NCI-H2171 treated with DMSO at 0.1 percent for 48 hours (cell line): ENCODE data around the gene MAPK8.

Source experiments
- DNase-seq: peaks from one replicate; lab custom pipeline; 2025; lab: John Stamatoyannopoulos, UW

Gene MAPK8

DNA sequence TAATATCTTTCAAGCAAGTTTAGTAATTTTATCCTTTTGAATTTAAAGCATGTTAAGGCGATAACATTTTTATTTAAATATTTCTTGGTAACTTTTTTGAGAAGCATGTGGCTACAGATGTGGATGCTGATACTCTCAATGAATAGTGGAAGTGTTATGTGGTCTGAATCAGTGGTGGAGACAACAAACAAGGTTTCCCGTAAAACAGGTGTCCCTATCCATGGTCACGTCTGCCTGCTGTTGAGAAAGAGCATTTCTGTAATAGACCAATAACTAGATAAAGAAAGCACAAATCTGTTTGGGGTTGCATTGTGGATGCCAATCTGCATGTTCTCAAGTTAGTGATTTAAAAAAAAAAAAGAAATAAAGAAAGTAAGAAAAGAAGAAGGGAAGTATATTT, 13.9 kb upstream of the MAPK8 start:
- no peak for DNase-seq

GRCh38 chr10:48294431-48294830, 12.0 kb upstream of the MAPK8 start:
- no peak for DNase-seq

DNA sequence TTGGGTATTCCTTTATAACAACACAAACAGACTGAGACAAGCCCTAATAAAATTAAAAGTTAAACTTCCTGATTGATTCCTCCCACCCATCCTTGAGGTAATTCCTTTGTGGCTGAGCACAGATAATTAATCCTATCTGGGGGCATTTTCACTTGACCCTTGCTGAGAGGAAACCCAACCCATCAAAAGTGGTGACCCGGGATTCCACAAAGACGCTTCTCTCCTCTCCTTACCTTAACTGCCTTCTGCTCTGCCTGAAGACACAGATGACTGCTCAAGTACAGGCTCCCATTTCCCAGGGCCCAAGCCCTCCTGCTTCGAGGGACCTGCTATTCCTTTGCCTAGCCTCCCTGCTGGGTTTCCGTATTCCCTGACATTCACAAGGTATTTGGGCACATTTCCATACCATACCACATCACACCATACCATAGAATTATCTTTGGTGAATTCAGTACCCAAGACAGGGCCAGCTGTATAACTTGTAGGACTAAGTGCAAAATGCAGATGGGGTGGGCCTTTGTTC, 9.8 kb upstream of the MAPK8 start:
- no peak for DNase-seq

DNA sequence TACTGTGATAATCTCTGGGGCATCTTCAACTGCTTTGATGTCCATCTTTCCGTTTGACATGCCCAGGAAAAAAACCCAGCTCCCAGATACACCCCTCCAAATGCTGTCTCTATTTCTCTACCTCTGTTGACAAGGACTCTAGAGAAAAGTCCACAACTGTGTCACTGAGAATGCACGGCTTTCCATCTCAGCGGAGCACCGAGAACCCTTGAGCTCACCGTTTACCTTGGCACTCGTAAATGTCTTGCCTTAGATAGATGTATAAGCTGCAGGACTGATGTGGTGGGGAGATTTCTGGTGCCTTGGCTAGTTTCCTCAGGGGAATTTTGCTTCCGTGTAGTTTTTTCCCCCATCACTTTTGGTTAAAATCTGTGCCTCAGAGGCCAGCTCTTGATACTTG, 7.4 kb upstream of the MAPK8 start:
- no peak for DNase-seq

DNA sequence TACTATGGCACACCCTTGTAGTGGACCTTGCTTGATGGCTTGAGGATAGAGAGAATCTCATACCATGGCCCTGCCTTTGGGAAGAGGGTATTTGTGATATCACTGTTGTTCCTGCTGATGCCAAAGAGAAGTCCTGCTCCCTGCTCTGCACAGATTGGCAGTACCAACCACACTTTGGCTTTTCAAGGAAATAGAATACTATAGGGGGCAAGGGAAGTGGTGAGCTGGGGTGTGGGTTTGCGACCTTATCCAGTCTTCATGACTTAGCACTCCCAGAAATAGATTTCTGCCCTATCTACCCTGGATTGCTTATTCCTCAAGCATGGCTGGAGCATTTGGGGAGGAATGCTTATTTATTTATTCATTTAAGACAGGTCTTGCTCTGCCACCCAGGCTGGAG, 6.8 kb upstream of the MAPK8 start:
- no peak for DNase-seq

- no peak for DNase-seq
Measured at GRCh38 chr10:48300556-48300955, 5.9 kb upstream of the MAPK8 start.

GRCh38 chr10:48302515-48303476, 3.7 kb upstream of the MAPK8 start:
- DNase-seq, result no peak

DNA sequence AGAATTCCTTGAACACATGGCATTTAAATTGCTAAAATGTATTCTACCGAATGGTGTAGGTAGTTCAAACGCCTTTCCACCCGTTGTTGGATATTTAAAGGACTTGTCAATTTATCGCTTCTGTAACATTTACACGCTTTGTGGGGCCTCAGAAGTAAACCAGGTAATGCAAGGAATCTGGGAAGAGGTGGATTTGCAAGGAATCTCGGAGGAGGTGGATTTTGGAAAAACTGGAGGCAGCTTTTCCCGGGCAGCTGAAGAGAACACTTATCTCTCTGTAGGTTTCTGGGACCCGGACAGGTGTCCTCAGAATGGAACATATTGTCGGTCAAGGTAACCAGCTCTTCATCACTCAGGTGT, 592 bp upstream of the MAPK8 start:
- no peak for DNase-seq

- DNase-seq, result peak; percentile 27
Measured at GRCh38 chr10:48306870-48307710, 613 bp downstream of the MAPK8 start.

- peak; percentile 2 for DNase-seq
Measured at GRCh38 chr10:48307711-48308018, 1.2 kb downstream of the MAPK8 start.

DNA sequence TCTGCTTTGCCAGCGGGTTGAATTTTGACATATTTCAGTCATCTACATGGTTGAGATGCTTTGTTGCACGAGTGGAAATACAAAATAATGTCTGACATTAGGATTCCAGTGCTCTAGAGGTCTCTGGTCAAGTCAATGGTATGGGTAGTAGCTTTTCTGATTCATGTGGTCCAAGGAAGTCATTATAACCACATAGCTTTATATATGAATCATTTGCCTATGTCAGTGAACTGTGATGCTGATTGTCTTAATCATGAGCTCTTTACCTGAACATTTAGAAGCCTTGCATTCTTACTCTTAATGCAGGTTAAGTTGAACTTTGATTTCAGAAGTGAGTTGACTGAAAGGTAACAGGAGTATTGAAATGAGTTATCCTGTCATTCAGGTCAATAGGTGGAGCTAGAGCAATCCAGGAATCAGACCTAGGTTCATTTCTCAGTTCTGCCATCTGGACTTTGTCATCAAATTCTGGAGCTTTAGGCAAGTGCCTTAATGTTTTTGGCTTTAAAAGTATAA, 3.3 kb downstream of the MAPK8 start:
- DNase-seq, result peak; percentile 19

- no peak for DNase-seq
Measured at GRCh38 chr10:48314107-48314506, 7.6 kb downstream of the MAPK8 start.

GRCh38 chr10:48316236-48316635, 9.8 kb downstream of the MAPK8 start:
- no peak for DNase-seq

GRCh38 chr10:48317321-48317990, 11.0 kb downstream of the MAPK8 start:
- no peak for DNase-seq

- no peak for DNase-seq
Measured at GRCh38 chr10:48322017-48322416, 15.5 kb downstream of the MAPK8 start.

GRCh38 chr10:48324580-48324979, 18.1 kb downstream of the MAPK8 start:
- DNase-seq, result no peak

DNA sequence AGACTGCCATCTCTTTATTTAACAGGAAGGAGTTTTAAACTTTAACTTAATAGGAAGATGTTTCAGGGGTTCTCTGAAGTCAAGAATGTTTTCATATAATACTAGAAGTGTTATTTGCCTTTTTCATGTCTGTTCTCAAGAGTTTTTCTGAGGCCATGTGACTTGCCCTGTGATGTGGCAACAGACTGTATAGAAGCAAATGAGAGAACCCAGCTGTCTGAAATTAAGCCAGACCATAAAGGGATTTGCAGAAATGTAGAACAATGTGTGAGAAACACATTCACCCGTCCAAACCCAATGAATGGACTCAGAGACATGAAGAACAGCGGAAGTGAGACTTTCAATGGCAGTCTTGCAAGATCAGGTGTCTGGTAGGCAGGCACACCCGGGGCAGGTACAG, 23.8 kb downstream of the MAPK8 start:
- no peak for DNase-seq

- DNase-seq, result no peak
Measured at GRCh38 chr10:48331436-48331835, 25.0 kb downstream of the MAPK8 start.

- DNase-seq, result no peak
Measured at GRCh38 chr10:48332166-48332870, 25.8 kb downstream of the MAPK8 start.

GRCh38 chr10:48332871-48333216, 26.4 kb downstream of the MAPK8 start:
- peak; percentile 26 for DNase-seq

DNA sequence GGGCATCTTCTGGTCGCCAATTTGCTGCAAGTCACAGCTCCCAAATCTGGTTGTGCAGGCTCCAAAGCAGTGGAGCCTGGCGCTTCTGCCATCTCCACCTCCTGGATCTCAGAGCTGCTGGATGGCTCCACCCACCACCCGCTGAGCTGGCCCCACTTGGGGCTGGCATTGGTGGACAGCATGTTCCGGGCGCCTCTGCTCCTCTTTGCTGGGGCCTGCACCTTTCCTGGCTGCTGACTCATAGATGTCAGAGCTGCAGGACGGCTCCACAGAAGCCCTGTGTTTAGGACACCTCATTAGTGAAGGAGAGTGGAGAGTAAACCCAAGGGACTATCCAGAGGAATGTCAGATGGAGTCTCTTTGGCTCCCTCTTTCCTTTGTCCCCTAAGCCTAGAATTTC, 27.4 kb downstream of the MAPK8 start:
- no peak for DNase-seq

DNA sequence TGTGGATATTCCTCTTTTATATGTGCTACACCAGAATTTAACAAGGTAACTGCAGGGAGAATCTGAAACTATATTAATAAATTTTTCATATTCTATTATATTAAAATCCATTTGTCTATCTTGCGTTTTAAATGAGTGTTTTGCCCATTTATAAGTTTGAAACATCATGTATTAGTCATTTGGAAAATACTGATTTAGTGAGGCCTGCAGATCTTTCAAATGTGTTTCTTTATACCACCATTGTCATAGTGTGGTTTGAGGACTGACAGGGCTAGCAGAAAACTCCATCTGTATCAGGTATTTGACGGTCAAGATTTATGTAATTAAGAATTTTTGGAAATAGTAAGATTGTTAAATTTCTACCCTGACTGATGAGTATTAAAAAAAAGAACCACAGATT, 29.3 kb downstream of the MAPK8 start:
- no peak for DNase-seq
